Left ventricle myocardium inferior (tissue), 1 donor: ENCODE measurements around the gene EEFSEC. TPM values are rescaled to one million over a fixed set of nuclear protein-coding genes. Genes with fewer than 3 reads are reported as not detected.

Experiments
- DNase-seq: peaks from one replicate; pipeline ENCODE4 v3.0.0-alpha.2; 2020
- H3K27ac ChIP-seq: fragments of 200-600 bp; replicated peaks from 2 replicates; pipeline ENCODE4 v1.8.0; 2021
- H3K27me3 ChIP-seq: fragments of 200-600 bp; 2 replicates; pipeline ENCODE4 v1.8.0; 2021; ENCODE audit warnings: low read depth
- H3K36me3 ChIP-seq: fragments of 200-600 bp; 2 replicates; pipeline ENCODE4 v1.8.0; 2021
- H3K4me1 ChIP-seq: fragments of 200-600 bp; 2 replicates; pipeline ENCODE4 v1.8.0; 2021
- H3K4me3 ChIP-seq: fragments of 200-600 bp; 2 replicates; pipeline ENCODE4 v1.8.0; 2021; ENCODE audit warnings: mild to moderate bottlenecking, moderate library complexity
- H3K9me3 ChIP-seq: fragments of 200-600 bp; replicated peaks from 2 replicates; pipeline ENCODE4 v1.8.0; 2021
- intact Hi-C: fragments of 100-400 bp; cut with micrococcal nuclease; formaldehyde crosslinking; loops from one replicate; pipeline ENCODE4 v1.11.0; 2022
- total RNA-seq: library from RNA; stranded (reverse); fragmentation: NEBNext Ultra II Directional; extraction: Animal tissue kit (Norgen Biotek cat#: 25700); gene quantifications from one replicate; pipeline ENCODE4 v1.2.1, GENCODE V29; 2021
- TF ChIP-seq, protein P1 (sequence below): fragments of 200-600 bp; IDR thresholded peaks from 2 replicates; pipeline ENCODE4 v1.8.0; 2021; ENCODE audit warnings: antibody characterized with exemption, mild to moderate bottlenecking, borderline replicate concordance
- donor health status: DM: no; HTN: yes; CAD: no; lungs with severe emphysema.

The EEFSEC gene
- total RNA-seq, 1 donor from 2014 or later, result 23.7 TPM

DNA sequence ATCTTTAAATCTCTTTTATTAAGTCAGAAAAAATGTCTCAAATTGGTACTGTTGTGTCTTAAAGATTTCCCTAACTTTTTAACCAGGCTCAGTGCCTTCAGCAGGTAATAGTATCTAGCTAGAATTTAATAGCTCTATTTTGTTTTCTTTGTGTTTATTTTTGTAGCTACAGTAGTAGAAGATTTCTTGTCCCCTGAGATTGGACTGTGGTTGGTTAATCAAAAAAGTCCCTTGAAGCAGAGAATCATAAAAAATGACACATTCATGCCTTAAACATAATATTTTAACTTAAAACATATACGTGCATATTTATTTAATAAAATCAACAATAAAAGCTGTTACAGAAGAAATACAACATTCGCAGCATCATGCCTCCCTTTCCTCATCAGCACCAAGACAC is 102.8 kb downstream of the EEFSEC start:
- intact Hi-C loops, result no loop called here
- DNase-seq, result no peak
- TF ChIP-seq, protein P1, sequence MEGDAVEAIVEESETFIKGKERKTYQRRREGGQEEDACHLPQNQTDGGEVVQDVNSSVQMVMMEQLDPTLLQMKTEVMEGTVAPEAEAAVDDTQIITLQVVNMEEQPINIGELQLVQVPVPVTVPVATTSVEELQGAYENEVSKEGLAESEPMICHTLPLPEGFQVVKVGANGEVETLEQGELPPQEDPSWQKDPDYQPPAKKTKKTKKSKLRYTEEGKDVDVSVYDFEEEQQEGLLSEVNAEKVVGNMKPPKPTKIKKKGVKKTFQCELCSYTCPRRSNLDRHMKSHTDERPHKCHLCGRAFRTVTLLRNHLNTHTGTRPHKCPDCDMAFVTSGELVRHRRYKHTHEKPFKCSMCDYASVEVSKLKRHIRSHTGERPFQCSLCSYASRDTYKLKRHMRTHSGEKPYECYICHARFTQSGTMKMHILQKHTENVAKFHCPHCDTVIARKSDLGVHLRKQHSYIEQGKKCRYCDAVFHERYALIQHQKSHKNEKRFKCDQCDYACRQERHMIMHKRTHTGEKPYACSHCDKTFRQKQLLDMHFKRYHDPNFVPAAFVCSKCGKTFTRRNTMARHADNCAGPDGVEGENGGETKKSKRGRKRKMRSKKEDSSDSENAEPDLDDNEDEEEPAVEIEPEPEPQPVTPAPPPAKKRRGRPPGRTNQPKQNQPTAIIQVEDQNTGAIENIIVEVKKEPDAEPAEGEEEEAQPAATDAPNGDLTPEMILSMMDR, result no peak
- Histone ChIP-seq H3K9me3 (peaks cover 23% of the 10 kb centered on the region), H3K27ac (no peak overlapping the region), H3K4me3 (no peak overlapping the region), H3K36me3 (peaks cover 13% of the 10 kb centered on the region), H3K4me1 (peaks cover 10% of the 10 kb centered on the region), H3K27me3 (no peaks in the 10 kb centered on the region)

DNA sequence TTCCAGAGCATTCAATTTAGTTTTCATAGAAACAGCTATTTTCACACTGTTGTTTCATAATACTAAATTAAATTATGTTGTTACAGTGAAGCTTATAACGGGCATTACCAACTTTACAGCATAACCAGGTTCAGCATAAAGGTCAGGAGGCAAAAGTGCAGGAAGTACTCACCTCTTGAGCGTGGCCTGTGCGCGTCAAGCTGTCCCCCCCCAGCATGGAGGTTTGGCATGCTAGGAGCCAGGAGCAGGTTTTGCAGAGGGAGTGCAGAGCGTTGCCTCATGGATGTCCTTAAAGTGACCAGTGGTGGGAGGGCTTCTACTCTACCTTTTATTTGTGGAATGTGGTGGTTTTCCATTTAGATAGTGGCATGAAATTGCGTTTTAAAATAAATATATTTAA is 104.4 kb downstream of the EEFSEC start:
- intact Hi-C loops, result no loop called here

DNA sequence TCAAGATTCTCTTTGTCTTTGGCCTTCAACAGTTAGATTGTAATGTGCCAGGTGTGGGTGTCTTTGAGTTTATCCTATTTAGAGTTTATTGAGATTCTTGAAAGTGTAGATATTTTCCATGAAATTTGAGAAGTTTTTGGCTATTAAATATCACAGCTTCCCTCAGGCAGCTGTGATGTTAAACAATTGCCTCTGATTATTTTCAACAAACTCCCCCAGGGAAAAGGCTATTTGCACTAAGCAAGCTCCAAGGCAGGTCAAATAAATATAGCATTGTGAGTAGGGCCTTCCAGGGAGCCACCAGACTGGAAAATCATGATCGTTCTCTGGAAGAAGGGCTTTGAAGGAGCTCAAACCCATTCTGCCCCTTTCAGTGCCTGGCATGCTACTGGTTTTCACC is 107.0 kb downstream of the EEFSEC start:
- peaks cover 23% of the 10 kb centered on the region for H3K9me3 ChIP-seq
- TF ChIP-seq, protein P1, result no peak
- no peak overlapping the region for H3K4me3 ChIP-seq
- intact Hi-C loops, result no loop called here
- H3K27me3 ChIP-seq, result no peaks in the 10 kb centered on the region
- DNase-seq, result no peak
- no peak overlapping the region for H3K27ac ChIP-seq
- H3K4me1 ChIP-seq, result no peaks in the 10 kb centered on the region
- H3K36me3 ChIP-seq, result peaks cover 32% of the 10 kb centered on the region

More for the DNA sequence above, 104.4 kb downstream of the EEFSEC start:
- Histone ChIP-seq H3K27ac (no peak overlapping the region), H3K4me1 (peaks cover 10% of the 10 kb centered on the region), H3K36me3 (peaks cover 18% of the 10 kb centered on the region), H3K9me3 (peaks cover 23% of the 10 kb centered on the region), H3K4me3 (no peak overlapping the region), H3K27me3 (no peaks in the 10 kb centered on the region)
- TF ChIP-seq, protein P1, result no peak
- no peak for DNase-seq

DNA sequence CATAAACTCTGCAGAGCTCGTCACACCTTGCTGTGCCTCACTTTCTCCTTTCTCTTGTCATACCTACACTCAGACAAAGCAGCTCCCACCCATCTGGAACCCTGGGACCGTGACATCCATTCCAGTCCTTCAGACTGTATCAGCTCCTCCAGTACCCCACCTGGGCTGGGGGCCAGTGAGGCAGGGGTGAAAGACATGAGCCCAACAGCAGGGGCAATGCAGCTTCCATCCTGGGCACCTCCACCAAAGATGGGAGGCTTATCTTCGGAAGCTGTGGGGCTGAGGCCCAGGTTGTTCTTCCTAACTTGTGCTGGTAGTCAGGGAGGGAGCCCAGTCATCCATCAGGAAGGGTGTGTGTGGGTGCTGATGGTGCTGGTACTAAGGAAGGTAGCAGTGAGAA is 109.2 kb downstream of the EEFSEC start:
- Histone ChIP-seq H3K9me3 (peaks cover 23% of the 10 kb centered on the region), H3K4me3 (no peak overlapping the region), H3K27me3 (no peaks in the 10 kb centered on the region), H3K4me1 (peaks cover 10% of the 10 kb centered on the region), H3K27ac (no peak overlapping the region), H3K36me3 (peaks cover 32% of the 10 kb centered on the region)
- TF ChIP-seq, protein P1, result no peak
- intact Hi-C loops, result no loop called here
- no peak for DNase-seq

DNA sequence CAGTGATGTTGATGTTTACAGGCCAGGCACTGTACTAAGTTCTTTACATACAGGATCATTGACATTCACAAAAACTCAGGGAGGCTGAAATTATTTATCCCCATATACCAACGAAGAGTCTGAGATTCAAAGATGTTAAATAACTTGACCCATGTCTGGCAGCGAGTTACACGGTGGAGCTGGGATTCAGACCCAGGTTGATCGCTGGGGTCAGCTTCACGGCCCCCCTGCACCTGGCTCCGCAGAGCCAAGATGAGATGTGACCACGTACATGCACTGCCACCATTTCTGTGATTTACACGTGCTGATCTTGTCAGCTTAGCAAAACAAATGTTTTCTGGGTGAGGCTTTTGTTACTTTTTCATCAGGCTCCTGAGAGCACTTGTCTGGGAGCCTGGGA is 109.8 kb downstream of the EEFSEC start:
- H3K27me3 ChIP-seq, result no peaks in the 10 kb centered on the region
- no peak overlapping the region for H3K4me3 ChIP-seq
- peaks cover 38% of the 10 kb centered on the region for H3K36me3 ChIP-seq
- H3K9me3 ChIP-seq, result peaks cover 23% of the 10 kb centered on the region
- TF ChIP-seq, protein P1, result no peak
- H3K4me1 ChIP-seq, result peaks cover 10% of the 10 kb centered on the region
- DNase-seq, result no peak
- H3K27ac ChIP-seq, result no peak overlapping the region
- intact Hi-C loops, result no loop called here

DNA sequence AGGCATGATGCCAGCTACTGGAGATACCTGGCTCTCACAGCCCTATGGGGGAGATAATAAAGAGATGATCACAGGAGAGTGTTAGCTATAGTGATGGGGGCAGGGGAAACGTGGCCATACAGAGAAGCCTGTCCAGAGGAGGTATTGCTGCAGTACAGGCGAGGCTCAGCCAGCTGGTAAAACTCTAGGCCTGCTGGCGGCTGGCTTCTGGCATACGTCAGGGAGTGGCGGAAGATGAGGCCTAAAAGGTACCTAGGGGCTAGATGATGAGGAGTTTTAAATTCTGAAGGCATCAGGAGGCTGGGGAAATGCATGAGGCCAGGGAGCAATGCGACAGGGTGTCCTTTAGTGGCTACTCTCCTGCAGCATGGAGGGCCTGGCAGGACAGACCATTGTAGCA is 110.7 kb downstream of the EEFSEC start:
- DNase-seq, result no peak
- Histone ChIP-seq H3K9me3 (peaks cover 20% of the 10 kb centered on the region), H3K4me1 (peaks cover 10% of the 10 kb centered on the region), H3K4me3 (no peak overlapping the region), H3K27me3 (no peaks in the 10 kb centered on the region), H3K27ac (no peak overlapping the region), H3K36me3 (peaks cover 39% of the 10 kb centered on the region)
- intact Hi-C loops, result no loop called here
- TF ChIP-seq, protein P1, result no peak
